GM12873 (cell line): ENCODE measurements around the gene PDLIM4.

Experiments
- CTCF ChIP-seq: IDR thresholded peaks from 2 replicates; pipeline ENCODE4 v1.5.1; 2012; ENCODE audit warnings: low read depth, mild to moderate bottlenecking, moderate library complexity, low read length, control low read depth; ENCODE audit not compliant: insufficient read depth; ENCODE audit errors: missing control alignments

Gene PDLIM4

GRCh38 chr5:132297211-132297940, 39.9 kb downstream of the PDLIM4 start:
- TF ChIP-seq CTCF, result no peak

GRCh38 chr5:132298298-132299212, 41.1 kb downstream of the PDLIM4 start:
- no peak for TF ChIP-seq CTCF

- no peak for TF ChIP-seq CTCF
Observed at GRCh38 chr5:132299917-132300316, 42.4 kb downstream of the PDLIM4 start.

GRCh38 chr5:132300577-132301343, 43.3 kb downstream of the PDLIM4 start:
- TF ChIP-seq CTCF, result no peak

GRCh38 chr5:132301344-132302271, 44.1 kb downstream of the PDLIM4 start:
- TF ChIP-seq CTCF, result no peak

- no peak for TF ChIP-seq CTCF
Observed at GRCh38 chr5:132302413-132302812, 44.9 kb downstream of the PDLIM4 start.
